Epithelial cell of esophagus (primary cell): Measurements from ENCODE around the gene GDAP2.

ENCODE experiments used
- DNase-seq: peaks from one replicate; pipeline ENCODE4 v3.0.0; 2010; ENCODE audit warnings: low read depth
- H3K4me3 ChIP-seq: 2 replicates; pipeline ENCODE4 v1.5.1; 2011; ENCODE audit warnings: mild to moderate bottlenecking, low read length, control low read depth
- TF ChIP-seq, protein P1 (sequence below): IDR thresholded peaks from 2 replicates; pipeline ENCODE4 v1.5.1; 2011; ENCODE audit warnings: low read depth, mild to moderate bottlenecking, low read length, control low read depth, inconsistent platforms; ENCODE audit not compliant: insufficient read depth; ENCODE audit errors: missing control alignments

GDAP2 gene

DNA sequence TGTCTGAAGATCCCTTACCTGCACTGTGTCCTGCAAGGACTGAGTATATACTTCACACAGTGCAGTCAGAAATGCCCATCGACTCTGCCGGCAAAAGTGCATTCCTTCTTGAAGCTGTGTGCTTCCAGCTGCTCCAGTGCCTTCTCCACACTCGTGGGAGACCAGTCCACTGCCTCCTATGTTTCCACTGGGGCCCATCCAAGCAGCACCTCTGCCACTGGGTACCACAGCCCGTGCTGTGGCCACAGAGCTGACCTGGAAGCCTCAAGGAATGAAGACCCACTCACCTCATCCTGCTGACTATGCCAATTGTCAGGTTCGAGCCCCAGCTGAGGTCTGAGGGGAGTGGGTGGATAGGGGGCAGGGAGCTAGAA lies 108.1 kb downstream of the GDAP2 start:
- no peak for DNase-seq
- TF ChIP-seq, protein P1, sequence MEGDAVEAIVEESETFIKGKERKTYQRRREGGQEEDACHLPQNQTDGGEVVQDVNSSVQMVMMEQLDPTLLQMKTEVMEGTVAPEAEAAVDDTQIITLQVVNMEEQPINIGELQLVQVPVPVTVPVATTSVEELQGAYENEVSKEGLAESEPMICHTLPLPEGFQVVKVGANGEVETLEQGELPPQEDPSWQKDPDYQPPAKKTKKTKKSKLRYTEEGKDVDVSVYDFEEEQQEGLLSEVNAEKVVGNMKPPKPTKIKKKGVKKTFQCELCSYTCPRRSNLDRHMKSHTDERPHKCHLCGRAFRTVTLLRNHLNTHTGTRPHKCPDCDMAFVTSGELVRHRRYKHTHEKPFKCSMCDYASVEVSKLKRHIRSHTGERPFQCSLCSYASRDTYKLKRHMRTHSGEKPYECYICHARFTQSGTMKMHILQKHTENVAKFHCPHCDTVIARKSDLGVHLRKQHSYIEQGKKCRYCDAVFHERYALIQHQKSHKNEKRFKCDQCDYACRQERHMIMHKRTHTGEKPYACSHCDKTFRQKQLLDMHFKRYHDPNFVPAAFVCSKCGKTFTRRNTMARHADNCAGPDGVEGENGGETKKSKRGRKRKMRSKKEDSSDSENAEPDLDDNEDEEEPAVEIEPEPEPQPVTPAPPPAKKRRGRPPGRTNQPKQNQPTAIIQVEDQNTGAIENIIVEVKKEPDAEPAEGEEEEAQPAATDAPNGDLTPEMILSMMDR, result no peak
- no peak overlapping the region for H3K4me3 ChIP-seq

DNA sequence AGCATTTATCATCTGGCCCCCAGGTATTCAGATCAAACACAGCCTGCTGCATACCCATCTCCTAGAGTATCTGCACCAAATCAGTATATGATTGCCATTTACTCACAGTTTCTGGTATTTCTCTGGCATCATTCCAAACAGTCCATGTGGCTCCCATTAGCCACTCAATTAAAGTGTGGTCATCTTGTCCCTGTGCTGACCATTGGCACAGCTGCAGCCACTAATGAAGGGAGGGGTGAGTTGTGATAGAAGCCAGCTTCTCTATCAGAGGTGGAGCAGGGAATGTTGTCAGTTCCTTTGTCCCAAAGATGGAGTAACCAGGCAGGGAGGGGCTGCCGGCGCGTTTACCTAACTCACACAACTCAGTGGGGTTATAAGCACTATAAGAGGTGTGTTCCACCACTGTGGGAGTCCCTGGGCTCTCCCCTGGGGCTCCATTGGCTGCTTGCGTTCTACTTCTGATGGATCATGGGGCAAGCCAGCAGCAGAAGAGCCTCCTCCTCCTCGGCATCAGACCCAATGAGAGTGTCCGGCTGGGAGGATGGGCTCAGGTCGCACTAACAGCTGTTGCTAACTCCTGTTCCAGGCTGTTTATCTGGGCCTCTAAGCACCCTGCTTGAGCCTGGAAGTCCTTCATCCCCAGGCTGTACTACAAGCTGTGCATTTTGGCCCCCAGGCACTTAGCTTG lies 108.6 kb downstream of the GDAP2 start:
- DNase-seq, result no peak
- no peak overlapping the region for H3K4me3 ChIP-seq
- TF ChIP-seq, protein P1, result no peak

DNA sequence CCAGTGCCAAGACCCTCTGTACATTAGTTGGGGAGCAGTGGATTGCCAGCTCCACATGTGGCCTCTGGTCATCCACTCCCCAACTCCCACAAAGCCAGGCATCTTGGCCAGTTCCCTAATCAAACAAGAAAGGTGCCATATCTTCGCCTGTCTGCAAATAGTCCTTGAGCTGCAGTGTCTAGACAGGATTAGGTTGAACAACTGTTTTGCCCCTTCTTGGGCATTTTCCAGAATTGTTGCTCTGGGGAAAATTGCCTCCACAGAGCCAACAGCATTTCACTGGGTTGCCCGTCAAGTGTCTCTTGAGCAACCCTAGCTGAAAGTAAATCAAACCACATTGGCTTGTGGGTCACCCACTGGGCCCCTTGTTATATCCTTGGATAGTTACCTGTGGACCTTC lies 109.3 kb downstream of the GDAP2 start:
- DNase-seq, result no peak
- no peak overlapping the region for H3K4me3 ChIP-seq
- TF ChIP-seq, protein P1, result no peak

DNA sequence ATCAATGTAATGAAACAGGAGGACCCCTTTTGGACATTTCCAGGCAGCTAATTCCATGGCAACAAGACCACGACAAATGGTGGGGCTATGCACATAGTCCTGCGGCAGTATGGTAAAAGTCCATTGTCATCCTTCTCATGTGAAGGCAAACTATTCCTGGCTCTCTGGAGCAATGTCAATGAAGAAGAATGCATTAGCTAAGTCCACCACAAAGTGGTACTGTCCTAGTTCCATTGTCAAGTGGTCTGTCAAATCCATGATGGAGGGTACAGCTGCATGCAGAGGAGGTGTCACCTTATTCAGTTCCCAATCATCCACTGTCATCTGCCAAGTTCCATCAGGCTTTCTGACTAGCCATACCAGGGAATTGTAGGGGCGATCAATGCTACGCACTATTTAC lies 110.1 kb downstream of the GDAP2 start:
- H3K4me3 ChIP-seq, result no peak overlapping the region
- DNase-seq, result no peak
- TF ChIP-seq, protein P1, result no peak

DNA sequence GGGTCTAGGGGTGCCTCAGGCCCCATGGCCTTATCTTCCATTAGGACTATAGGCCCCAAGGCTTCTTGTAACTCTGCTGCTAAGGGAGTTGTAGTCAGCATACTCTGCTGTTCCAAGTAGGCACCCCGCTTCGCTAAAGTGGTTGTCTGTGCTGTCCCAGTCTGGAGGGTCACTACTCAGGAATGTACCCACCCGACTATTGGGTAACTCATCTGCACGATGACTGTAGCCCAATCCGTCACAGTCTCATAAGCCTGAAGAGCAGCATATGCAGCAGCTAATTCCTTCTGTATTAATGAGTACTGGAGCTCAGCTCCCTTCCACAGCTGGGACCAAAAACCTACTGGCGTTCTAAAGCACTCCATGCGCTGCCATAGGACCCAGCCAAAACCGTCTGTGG lies 111.0 kb downstream of the GDAP2 start:
- no peak overlapping the region for H3K4me3 ChIP-seq
- peak; percentile 71 for DNase-seq
- TF ChIP-seq, protein P1, result no peak

DNA sequence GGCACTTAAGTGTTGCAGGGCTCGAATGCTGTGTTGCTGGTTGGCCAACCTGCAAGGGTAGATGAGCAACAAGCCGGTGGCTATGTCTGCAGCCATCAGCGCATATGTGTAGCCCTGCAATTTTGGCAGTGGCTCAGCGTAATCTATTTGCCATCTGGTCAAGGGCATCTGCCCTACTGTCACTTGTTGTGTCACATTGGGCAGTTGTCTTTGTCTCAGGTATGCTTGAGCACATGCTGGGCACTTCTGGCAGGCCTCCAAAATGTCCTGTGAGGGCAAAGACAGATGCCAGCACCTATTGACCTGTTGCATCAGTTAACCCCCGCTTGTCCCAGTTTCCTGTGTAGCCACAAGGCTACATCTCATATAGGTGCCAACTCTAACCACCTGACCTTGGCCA lies 111.8 kb downstream of the GDAP2 start:
- no peak overlapping the region for H3K4me3 ChIP-seq
- TF ChIP-seq, protein P1, result no peak
- no peak for DNase-seq

DNA sequence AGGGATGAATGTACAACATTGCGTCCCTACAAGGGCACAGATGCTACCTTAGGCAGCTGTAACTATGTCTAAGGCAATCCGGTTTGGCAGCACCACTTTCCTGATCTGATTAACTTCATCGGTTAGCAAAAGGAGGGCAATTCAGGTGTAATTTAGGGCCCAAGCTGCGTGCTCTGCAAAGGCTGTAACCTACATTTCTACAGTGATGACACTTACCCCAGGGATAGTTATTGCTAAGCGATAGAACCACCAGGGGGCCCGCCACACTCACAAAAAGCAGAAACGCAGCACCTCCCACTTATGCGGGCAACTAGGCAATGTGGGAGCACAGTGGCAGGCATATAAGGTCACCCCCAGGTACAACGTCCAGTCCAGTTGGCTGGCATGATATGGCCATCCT lies 113.5 kb downstream of the GDAP2 start:
- no peak overlapping the region for H3K4me3 ChIP-seq
- TF ChIP-seq, protein P1, result no peak
- DNase-seq, result no peak
